K562 (cell line): ENCODE data around the gene PCDH9. TPM values are rescaled to one million over a fixed set of nuclear protein-coding genes. Genes with fewer than 3 reads are reported as not detected.

ENCODE experiments used
- ATAC-seq: fragments of 200-7000 bp; cut with Tn5 transposase; 3 replicates; pipeline ENCODE4 v1.9.1; 2020; ENCODE audit warnings: moderate library complexity
- BruUV-seq: library from RNA; stranded (reverse); fragments of 400-500 nt; replicated peaks from 2 replicates; lab custom pipeline; 2021; lab: Mats Ljungman, UMichigan
- CTCF ChIA-PET: fragments of 300-600 bp; formaldehyde crosslinking; extraction: SDS; loops from one replicate; lab custom pipeline; 2021; ENCODE audit warnings: low intra/inter-chr PET ratio; lab: Yijun Ruan, JAX
- POLR2A ChIA-PET: fragments of 300-600, 350-650 bp; sonication (Branson Sonifier 250); formaldehyde crosslinking; extraction: SDS; loops from one replicate; lab custom pipeline; 2021; ENCODE audit warnings: antibody characterized with exemption, inconsistent platforms; lab: Yijun Ruan, JAX
- DNase-seq, 4 experiments: peaks; one replicate each; pipeline versions ENCODE4 v3.0.0 to v3.0.0-alpha.2; 2011 to 2018; ENCODE audit warnings: low spot score in 3 of 4, mixed read lengths in 3 of 4; ENCODE audit errors: extremely low read depth in 1 of 4
- FAIRE-seq: peaks from 2 replicates; lab custom pipeline; 2011; peaks lifted over from hg19 to GRCh38; lab: Jason Lieb, UNC
- H2AFZ ChIP-seq: 2 replicates; pipeline ENCODE4 v1.6.0; 2011; ENCODE audit warnings: low read depth, low read length, control low read depth, inconsistent platforms
- H3K27ac ChIP-seq: fragments of 200-600 bp; 3 replicates; pipeline ENCODE4 v1.8.0; 2011; ENCODE audit warnings: low read depth, mild to moderate bottlenecking, control low read depth, inconsistent platforms, low read length, moderate library complexity, mixed read lengths; ENCODE audit errors: extremely low read depth
- H3K27me3 ChIP-seq, 2 experiments: fragments of 300-600 bp in 1 of 2; 2 replicates in 1 of 2; 3 replicates in 1 of 2; pipeline versions ENCODE4 v1.6.0 to v1.8.0; 2011; ENCODE audit warnings: inconsistent platforms in 2 of 2, low read length in 2 of 2, mild to moderate bottlenecking in 1 of 2, mixed read lengths in 1 of 2, moderate library complexity in 1 of 2; ENCODE audit not compliant: control insufficient read depth in 2 of 2, insufficient read depth in 2 of 2
- H3K36me3 ChIP-seq: fragments of 300-600 bp; 3 replicates; pipeline ENCODE4 v1.8.0; 2011; ENCODE audit warnings: mild to moderate bottlenecking, low read length, inconsistent platforms; ENCODE audit not compliant: control insufficient read depth, insufficient read depth
- H3K4me1 ChIP-seq, 2 experiments: fragments of 200-600 bp in 1 of 2; replicated peaks in 1 of 2; 2 replicates in 1 of 2; 3 replicates in 1 of 2; pipeline versions ENCODE4 v1.5.1 to v1.8.0; 2011; ENCODE audit warnings: inconsistent platforms in 2 of 2, low read length in 2 of 2, mild to moderate bottlenecking in 1 of 2, mixed read lengths in 1 of 2, moderate library complexity in 1 of 2; ENCODE audit not compliant: control insufficient read depth in 2 of 2, insufficient read depth in 2 of 2
- H3K4me2 ChIP-seq: 2 replicates; pipeline ENCODE4 v1.6.1; 2011; ENCODE audit warnings: low read length, control low read depth, inconsistent platforms, mixed read lengths; ENCODE audit not compliant: insufficient read depth
- H3K4me3 ChIP-seq: fragments of 200-600 bp; sonication (generic), shearing (Covaris generic); 2 replicates; pipeline ENCODE4 v1.5.1; 2016; ENCODE audit warnings: control low read depth, inconsistent platforms
- H3K79me2 ChIP-seq: fragments of 200-600 bp; 3 replicates; pipeline ENCODE4 v1.8.0; 2011; ENCODE audit warnings: low read length, inconsistent platforms; ENCODE audit not compliant: control insufficient read depth, insufficient read depth
- H3K9ac ChIP-seq, 2 experiments: 2 replicates each; pipeline versions ENCODE4 v1.6.0 to v1.6.1; 2011; ENCODE audit warnings: low read depth in 2 of 2, low read length in 2 of 2, control low read depth in 1 of 2, inconsistent platforms in 1 of 2, mild to moderate bottlenecking in 1 of 2, mixed read lengths in 1 of 2; ENCODE audit not compliant: insufficient read depth in 1 of 2
- H3K9me1 ChIP-seq: one replicate; pipeline ENCODE4 v1.6.0; 2011; ENCODE audit warnings: inconsistent platforms, mild to moderate bottlenecking, low read length, moderate library complexity; ENCODE audit not compliant: control insufficient read depth, insufficient read depth
- H3K9me3 ChIP-seq: replicated peaks from 2 replicates; pipeline ENCODE4 v1.5.1; 2011; ENCODE audit warnings: low read depth, low read length, inconsistent platforms; ENCODE audit not compliant: control insufficient read depth, insufficient read depth
- H4K20me1 ChIP-seq: replicated peaks from 2 replicates; pipeline ENCODE4 v1.6.1; 2011; ENCODE audit warnings: low read length, inconsistent platforms, mixed read lengths; ENCODE audit not compliant: control insufficient read depth, insufficient read depth
- ATF6 ChIP-seq: sonication (generic); formaldehyde crosslinking; IDR thresholded peaks from 2 replicates; pipeline ENCODE4 v1.4.0; 2020; ENCODE audit warnings: mild to moderate bottlenecking, missing genetic modification reagents
- NEUROD1 ChIP-seq: fragments of 150-350 bp; IDR thresholded peaks from 2 replicates; pipeline ENCODE4 v1.6.1; 2014; ENCODE audit warnings: borderline replicate concordance, low read length, low read depth; ENCODE audit not compliant: partially characterized antibody
- PBX2 ChIP-seq, 2 experiments: IDR thresholded peaks in 1 of 2; conservative IDR thresholded peaks in 1 of 2; 2 replicates each; pipeline ENCODE4 v1.6.1; 2016; ENCODE audit warnings: low read depth in 2 of 2, mild to moderate bottlenecking in 1 of 2, missing compliant biosample characterization in 1 of 2, missing genetic modification characterization in 1 of 2, moderate library complexity in 1 of 2
- WGBS: fragments of 100-300 bp; shearing (Covaris generic); methylation state at CpG from one replicate; pipeline ENCODE4 v1.1.6; 2016; ENCODE audit warnings: low coverage, mixed read lengths; ENCODE audit not compliant: insufficient coverage; ENCODE audit errors: missing lambda C conversion rate; 5-methylcytosine and 5-hydroxymethylcytosine counted together
- in situ Hi-C: fragments of 300-500 bp; cut with MboI; formaldehyde crosslinking; loops from 4 replicates; pipeline ENCODE4 v1.15.0; 2018; ENCODE audit warnings: inconsistent platforms, mixed read lengths
- intact Hi-C: fragments of 100-400 bp; cut with micrococcal nuclease; formaldehyde crosslinking; loops from 2 replicates; pipeline ENCODE4 v1.14.2; 2022
- polyA plus RNA-seq, 8 experiments: library from polyadenylated mRNA; depleted of rRNA in 4 of 8; stranded (reverse) in 5 of 8; unstranded in 3 of 8; fragments of >200 nt; fragmentation: Nextera tagmentation in 2 of 8; fragmentation: Illumina TruSeq in 1 of 8; extraction: Ambion mirVana in 2 of 8; extraction: Trizol in 1 of 8; gene quantifications; 2 replicates each; pipeline versions ENCODE4 v1.2.1 to v1.2.3, GENCODE V29; 2011 to 2014; ENCODE audit warnings: inconsistent platforms in 1 of 8, missing spikeins in 1 of 8
- total RNA-seq, 7 experiments: library from RNA; depleted of rRNA in 6 of 7; stranded (reverse); fragments of >200 nt in 6 of 7; fragmentation: Illumina TruSeq in 2 of 7; extraction: Trizol in 2 of 7; gene quantifications; 2 replicates each; pipeline versions ENCODE4 v1.2.1 to v1.2.3, GENCODE V29; 2011 to 2021; ENCODE audit warnings: low replicate concordance in 1 of 7

Gene PCDH9
- total and polyA plus RNA-seq, 9 of the 15 experiments (the other 6 are each of a cell fraction or from before 2014, with no cell fraction given): 1.1 to 6.7 (median 4.9) TPM

GRCh38 chr13:66528944-66529576 is 701.1 kb downstream of the PCDH9 start:
- intact Hi-C loops: no loop called here
- ChIA-PET CTCF (no interaction called here), POLR2A (no interaction called here)
- ATAC-seq (no peak), FAIRE-seq (no peak), DNase-seq (no peak)
- Histone ChIP-seq H3K27ac (no peak overlapping the region), H2AFZ (no peak overlapping the region), H3K36me3 (no peaks in the 10 kb centered on the region), H3K79me2 (no peaks in the 10 kb centered on the region), H3K9me1 (no peaks in the 10 kb centered on the region), H3K4me3 (no peak overlapping the region), H3K4me2 (no peak overlapping the region), H3K27me3 (no peaks in the 10 kb centered on the region), H4K20me1 (no peaks in the 10 kb centered on the region), H3K4me1 (no peaks in the 10 kb centered on the region), H3K9ac (no peak overlapping the region), H3K9me3 (no peaks in the 10 kb centered on the region)
- TF ChIP-seq ATF6: no peak
- TF ChIP-seq PBX2 (CRISPR knock-in tag; IDR thresholded peaks at IDR 0.05; ENCODE audit: low read depth): no peak
- peak; percentile 39; the same call in 1 of the 2 replicates for TF ChIP-seq PBX2 (tag; conservative IDR thresholded peaks at IDR 0.05; ENCODE audit: low read depth)
- TF ChIP-seq NEUROD1: no peak
- BruUV-seq: no TSS peak
- in situ Hi-C loops: no loop called here
- 22% methylated on average over 2 of the region's 2 CpGs for WGBS
